Ascending aorta (tissue), 2 donors: ENCODE measurements around the gene DSN1. TPM values are rescaled to one million over a fixed set of nuclear protein-coding genes. Genes with fewer than 3 reads are reported as not detected.
A peak's percentile ranks its signal among the peaks of the same experiment; 100 is the strongest.

ENCODE experiments used
- DNase-seq, 2 donors: peaks; one replicate each; pipeline ENCODE4 v3.0.0-alpha.2; 2019; ENCODE audit warnings: low spot score in 2 of 2
- H3K27ac ChIP-seq, 2 donors: fragments of 200-600 bp; sonication (generic); one replicate each; pipeline ENCODE4 v1.5.1; 2016 to 2017; ENCODE audit warnings: mild to moderate bottlenecking in 1 of 2
- H3K27me3 ChIP-seq: fragments of 200-600 bp; sonication (generic); one replicate; pipeline ENCODE4 v1.5.1; 2017
- H3K36me3 ChIP-seq, 2 donors: fragments of 200-600 bp; sonication (generic); one replicate each; pipeline ENCODE4 v1.5.1; 2016
- H3K4me1 ChIP-seq, 2 donors: fragments of 200-600 bp; sonication (generic); one replicate each; pipeline ENCODE4 v1.5.1; 2016 to 2017; ENCODE audit warnings: mild to moderate bottlenecking in 1 of 2
- H3K4me3 ChIP-seq, 2 donors: fragments of 200-600 bp; sonication (generic); one replicate each; pipeline ENCODE4 v1.5.1; 2016 to 2017; ENCODE audit warnings: mild to moderate bottlenecking in 1 of 2
- H3K9me3 ChIP-seq, 2 donors: fragments of 200-600 bp; sonication (generic); one replicate each; pipeline ENCODE4 v1.5.1; 2016
- CTCF ChIP-seq, 3 experiments: fragments of 200-600 bp in 2 of 3; fragments of 450-650 bp in 1 of 3; sonication (generic) in 2 of 3; IDR thresholded peaks; one replicate each; pipeline ENCODE4 v1.5.1; 2016 to 2019; ENCODE audit warnings: antibody characterized with exemption in 3 of 3, mild to moderate bottlenecking in 1 of 3, moderate library complexity in 1 of 3
- intact Hi-C: fragments of 100-400 bp; cut with DNase I; formaldehyde crosslinking; loops from one replicate; pipeline ENCODE4 v1.15.1; 2023
- total RNA-seq: library from RNA; depleted of rRNA; stranded (reverse); fragments of >200 nt; gene quantifications from one replicate; pipeline ENCODE4 v1.1.0, GENCODE V29; 2016

DSN1 gene
- total RNA-seq, 1 donor from 2014 or later, result 26.9 TPM

- H3K36me3 ChIP-seq, result peaks cover 8% of the 10 kb centered on the region in 2 donors
- intact Hi-C loops, result no loop called here
- no peaks in the 10 kb centered on the region for H3K27me3 ChIP-seq
- no peak for TF ChIP-seq CTCF (IDR thresholded peaks at IDR 0.05)
- peaks cover 0 to 12% of the 10 kb centered on the region in 2 donors for H3K4me1 ChIP-seq
- no peaks in the 10 kb centered on the region for H3K9me3 ChIP-seq
- DNase-seq, result no peak
- no peak overlapping the region for H3K27ac ChIP-seq
- H3K4me3 ChIP-seq, result no peak overlapping the region
Measured at GRCh38 chr20:36778831-36779655, 5.5 kb upstream of the DSN1 start.

DNA sequence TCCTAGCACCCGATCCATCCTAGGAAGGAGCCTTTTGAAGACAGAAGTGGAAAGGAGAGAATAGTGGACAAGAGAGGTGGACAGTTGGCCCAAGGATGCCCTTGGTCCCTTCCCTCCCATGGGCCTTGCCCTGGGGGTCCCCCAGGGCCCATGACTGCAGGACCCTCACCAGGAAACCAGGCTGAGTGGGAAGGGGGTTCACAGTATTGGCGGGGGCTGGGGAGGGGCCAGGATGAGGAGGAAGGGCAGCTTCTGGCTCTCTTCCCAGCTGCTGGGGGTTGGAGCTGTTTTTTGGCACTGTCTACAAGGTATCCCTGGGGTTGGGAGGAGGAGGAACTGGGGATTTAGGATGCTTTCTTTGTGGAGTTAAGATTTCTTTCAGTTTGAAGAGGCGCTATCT lies 4.0 kb upstream of the DSN1 start:
- peaks cover 3 to 19% of the 10 kb centered on the region in 2 donors for H3K4me1 ChIP-seq
- H3K27me3 ChIP-seq, result no peaks in the 10 kb centered on the region
- no peak for DNase-seq
- H3K36me3 ChIP-seq, result peaks cover 0 to 4% of the 10 kb centered on the region in 2 donors
- H3K27ac ChIP-seq, result no peak overlapping the region
- intact Hi-C loops, result no loop called here
- no peaks in the 10 kb centered on the region for H3K9me3 ChIP-seq
- TF ChIP-seq CTCF (IDR thresholded peaks at IDR 0.05), result no peak
- no peak overlapping the region for H3K4me3 ChIP-seq

GRCh38 chr20:36777167-36777566 lies 3.6 kb upstream of the DSN1 start:
- Histone ChIP-seq H3K4me3 (no peak overlapping the region), H3K27me3 (no peaks in the 10 kb centered on the region), H3K4me1 (peaks cover 3 to 19% of the 10 kb centered on the region in 2 donors), H3K36me3 (peaks cover 0 to 4% of the 10 kb centered on the region in 2 donors), H3K27ac (no peak overlapping the region), H3K9me3 (no peaks in the 10 kb centered on the region)
- TF ChIP-seq CTCF (IDR thresholded peaks at IDR 0.05), result no peak
- DNase-seq, result no peak
- intact Hi-C loops, result no loop called here

DNA sequence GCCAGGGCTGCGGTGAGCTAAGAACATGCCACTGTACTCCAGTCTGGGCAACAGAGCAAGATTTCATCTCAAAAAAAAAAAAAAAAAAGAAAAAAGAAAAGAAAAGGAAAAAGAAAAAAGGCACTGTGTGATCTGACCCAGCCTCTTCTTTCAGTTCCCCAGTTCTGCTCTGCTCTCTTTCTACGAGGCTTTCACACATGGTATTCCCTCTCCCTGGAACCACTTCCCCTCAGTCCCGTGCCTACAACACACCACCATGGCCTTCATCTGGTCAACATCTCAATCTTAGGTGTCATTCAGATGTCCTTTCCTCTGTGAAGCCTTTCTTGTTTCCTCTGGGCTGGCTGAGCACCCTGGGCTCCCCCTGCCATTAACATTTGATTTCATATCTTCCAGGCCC lies 2.3 kb upstream of the DSN1 start:
- intact Hi-C loops, result no loop called here
- no peak for DNase-seq
- TF ChIP-seq CTCF (IDR thresholded peaks at IDR 0.05), result no peak
- Histone ChIP-seq H3K9me3 (no peaks in the 10 kb centered on the region), H3K4me3 (no peak overlapping the region), H3K36me3 (peaks cover 0 to 4% of the 10 kb centered on the region in 2 donors), H3K27me3 (no peaks in the 10 kb centered on the region), H3K27ac (peak overlapping the region in 1 of 2 donors; percentile 97), H3K4me1 (peaks cover 3 to 19% of the 10 kb centered on the region in 2 donors)

GRCh38 chr20:36775196-36775595 lies 1.6 kb upstream of the DSN1 start:
- H3K4me1 ChIP-seq, result peaks cover 3 to 19% of the 10 kb centered on the region in 2 donors
- DNase-seq, result no peak
- H3K27ac ChIP-seq, result peak overlapping the region; percentile 97 to 98
- peaks cover 0 to 4% of the 10 kb centered on the region in 2 donors for H3K36me3 ChIP-seq
- intact Hi-C loops, result no loop called here
- no peak overlapping the region for H3K4me3 ChIP-seq
- TF ChIP-seq CTCF (IDR thresholded peaks at IDR 0.05), result no peak
- H3K27me3 ChIP-seq, result no peaks in the 10 kb centered on the region
- H3K9me3 ChIP-seq, result no peaks in the 10 kb centered on the region
